HCT116 (cell line): ENCODE results near the gene ZFR2.

ENCODE experiments used
- CBX3 ChIP-seq: IDR thresholded peaks from 2 replicates; pipeline ENCODE4 v1.6.1; 2012; ENCODE audit warnings: low read depth
- CEBPB ChIP-seq: IDR thresholded peaks from 2 replicates; pipeline ENCODE4 v1.6.1; 2012; ENCODE audit warnings: low read depth
- EZH2phosphoT487 ChIP-seq: fragments of 200-600 bp; IDR thresholded peaks from 2 replicates; pipeline ENCODE4 v1.6.1; 2018; ENCODE audit warnings: antibody characterized with exemption, borderline replicate concordance
- JUND ChIP-seq: IDR thresholded peaks from 2 replicates; pipeline ENCODE4 v1.6.1; 2012
- POLR2A ChIP-seq: IDR thresholded peaks from 2 replicates; pipeline ENCODE4 v1.7.0; 2011; ENCODE audit warnings: borderline replicate concordance; ENCODE audit not compliant: insufficient read depth, insufficient read length; ENCODE audit errors: extremely low read depth
- POLR2AphosphoS5 ChIP-seq: IDR thresholded peaks from 2 replicates; pipeline ENCODE4 v1.6.1; 2011; ENCODE audit warnings: mild to moderate bottlenecking, low read depth, low read length, moderate library complexity
- RAD21 ChIP-seq: IDR thresholded peaks from 2 replicates; pipeline ENCODE4 v1.6.1; 2012; ENCODE audit warnings: low read depth, mild to moderate bottlenecking
- SIN3A ChIP-seq: IDR thresholded peaks from 2 replicates; pipeline ENCODE4 v1.6.1; 2012; ENCODE audit warnings: low read depth
- TF ChIP-seq, protein P1 (sequence below), 3 experiments: fragments of 200-600 bp in 1 of 3; sonication (generic) in 1 of 3; IDR thresholded peaks in 2 of 3; conservative IDR thresholded peaks in 1 of 3; 2 replicates each; pipeline ENCODE4 v1.5.1; 2012 to 2017; ENCODE audit warnings: low read depth in 2 of 3, low read length in 2 of 3, antibody characterized with exemption in 1 of 3, borderline replicate concordance in 1 of 3, control low read depth in 1 of 3, mild to moderate bottlenecking in 1 of 3, mixed read lengths in 1 of 3, mixed run types in 1 of 3, moderate library complexity in 1 of 3; ENCODE audit not compliant: insufficient read depth in 1 of 3
- TF ChIP-seq, protein P2 (sequence below): IDR thresholded peaks from 2 replicates; pipeline ENCODE4 v1.6.1; 2012
- TF ChIP-seq, protein P3 (sequence below): IDR thresholded peaks from 2 replicates; pipeline ENCODE4 v1.6.1; 2012; ENCODE audit warnings: low read depth

DNA sequence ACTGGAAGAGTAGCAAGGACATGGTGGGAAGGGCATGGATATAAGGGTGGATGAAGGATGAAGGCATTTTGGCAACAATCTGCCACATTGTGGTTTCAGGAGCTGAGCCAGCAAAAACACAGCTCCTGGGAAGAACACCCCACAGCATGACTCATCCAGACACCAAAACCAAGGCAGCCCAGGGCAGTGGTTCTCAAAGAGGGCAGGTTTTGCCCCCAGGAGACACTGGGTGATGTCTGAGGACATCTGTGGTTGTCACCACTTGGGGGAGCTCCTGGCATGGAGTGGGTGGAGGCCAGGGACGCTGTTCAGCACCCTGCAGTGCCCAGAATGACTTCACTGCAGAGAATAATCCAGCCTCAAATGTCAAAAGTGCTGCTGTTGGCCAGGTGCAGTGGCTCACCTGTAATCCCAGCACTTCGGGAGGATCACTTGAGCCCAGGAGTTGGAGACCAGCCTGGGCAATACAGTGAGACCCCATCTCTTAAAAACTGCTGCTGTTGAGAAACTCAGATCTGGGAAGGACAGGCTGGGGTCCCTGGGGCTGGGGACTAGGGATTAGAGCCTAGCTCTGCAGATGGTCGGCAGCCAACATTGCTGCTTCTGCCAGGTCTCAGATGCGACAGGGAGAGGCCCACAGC is 16.1 kb downstream of the ZFR2 start:
- no peak for TF ChIP-seq POLR2A
- TF ChIP-seq, protein P1, sequence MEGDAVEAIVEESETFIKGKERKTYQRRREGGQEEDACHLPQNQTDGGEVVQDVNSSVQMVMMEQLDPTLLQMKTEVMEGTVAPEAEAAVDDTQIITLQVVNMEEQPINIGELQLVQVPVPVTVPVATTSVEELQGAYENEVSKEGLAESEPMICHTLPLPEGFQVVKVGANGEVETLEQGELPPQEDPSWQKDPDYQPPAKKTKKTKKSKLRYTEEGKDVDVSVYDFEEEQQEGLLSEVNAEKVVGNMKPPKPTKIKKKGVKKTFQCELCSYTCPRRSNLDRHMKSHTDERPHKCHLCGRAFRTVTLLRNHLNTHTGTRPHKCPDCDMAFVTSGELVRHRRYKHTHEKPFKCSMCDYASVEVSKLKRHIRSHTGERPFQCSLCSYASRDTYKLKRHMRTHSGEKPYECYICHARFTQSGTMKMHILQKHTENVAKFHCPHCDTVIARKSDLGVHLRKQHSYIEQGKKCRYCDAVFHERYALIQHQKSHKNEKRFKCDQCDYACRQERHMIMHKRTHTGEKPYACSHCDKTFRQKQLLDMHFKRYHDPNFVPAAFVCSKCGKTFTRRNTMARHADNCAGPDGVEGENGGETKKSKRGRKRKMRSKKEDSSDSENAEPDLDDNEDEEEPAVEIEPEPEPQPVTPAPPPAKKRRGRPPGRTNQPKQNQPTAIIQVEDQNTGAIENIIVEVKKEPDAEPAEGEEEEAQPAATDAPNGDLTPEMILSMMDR (IDR thresholded peaks at IDR 0.05 in 2 of 3, conservative IDR thresholded peaks at IDR 0.05 in 1 of 3; ENCODE audit: borderline replicate concordance in 1 of 3, insufficient read depth in 1 of 3, low read depth in 2 of 3, low read length in 2 of 3) = peak; percentile 77 to 86 (median 78); a peak in 5 of 6 replicates
- TF ChIP-seq CEBPB = no peak
- TF ChIP-seq EZH2phosphoT487 = no peak
- TF ChIP-seq SIN3A = no peak
- peak; percentile 22 for TF ChIP-seq POLR2AphosphoS5
- TF ChIP-seq CBX3 = no peak
- TF ChIP-seq, protein P2, sequence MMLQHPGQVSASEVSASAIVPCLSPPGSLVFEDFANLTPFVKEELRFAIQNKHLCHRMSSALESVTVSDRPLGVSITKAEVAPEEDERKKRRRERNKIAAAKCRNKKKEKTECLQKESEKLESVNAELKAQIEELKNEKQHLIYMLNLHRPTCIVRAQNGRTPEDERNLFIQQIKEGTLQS = no peak
- no peak; the same call in 1 of the 2 replicates for TF ChIP-seq JUND
- peak; percentile 97 for TF ChIP-seq RAD21
- TF ChIP-seq, protein P3, sequence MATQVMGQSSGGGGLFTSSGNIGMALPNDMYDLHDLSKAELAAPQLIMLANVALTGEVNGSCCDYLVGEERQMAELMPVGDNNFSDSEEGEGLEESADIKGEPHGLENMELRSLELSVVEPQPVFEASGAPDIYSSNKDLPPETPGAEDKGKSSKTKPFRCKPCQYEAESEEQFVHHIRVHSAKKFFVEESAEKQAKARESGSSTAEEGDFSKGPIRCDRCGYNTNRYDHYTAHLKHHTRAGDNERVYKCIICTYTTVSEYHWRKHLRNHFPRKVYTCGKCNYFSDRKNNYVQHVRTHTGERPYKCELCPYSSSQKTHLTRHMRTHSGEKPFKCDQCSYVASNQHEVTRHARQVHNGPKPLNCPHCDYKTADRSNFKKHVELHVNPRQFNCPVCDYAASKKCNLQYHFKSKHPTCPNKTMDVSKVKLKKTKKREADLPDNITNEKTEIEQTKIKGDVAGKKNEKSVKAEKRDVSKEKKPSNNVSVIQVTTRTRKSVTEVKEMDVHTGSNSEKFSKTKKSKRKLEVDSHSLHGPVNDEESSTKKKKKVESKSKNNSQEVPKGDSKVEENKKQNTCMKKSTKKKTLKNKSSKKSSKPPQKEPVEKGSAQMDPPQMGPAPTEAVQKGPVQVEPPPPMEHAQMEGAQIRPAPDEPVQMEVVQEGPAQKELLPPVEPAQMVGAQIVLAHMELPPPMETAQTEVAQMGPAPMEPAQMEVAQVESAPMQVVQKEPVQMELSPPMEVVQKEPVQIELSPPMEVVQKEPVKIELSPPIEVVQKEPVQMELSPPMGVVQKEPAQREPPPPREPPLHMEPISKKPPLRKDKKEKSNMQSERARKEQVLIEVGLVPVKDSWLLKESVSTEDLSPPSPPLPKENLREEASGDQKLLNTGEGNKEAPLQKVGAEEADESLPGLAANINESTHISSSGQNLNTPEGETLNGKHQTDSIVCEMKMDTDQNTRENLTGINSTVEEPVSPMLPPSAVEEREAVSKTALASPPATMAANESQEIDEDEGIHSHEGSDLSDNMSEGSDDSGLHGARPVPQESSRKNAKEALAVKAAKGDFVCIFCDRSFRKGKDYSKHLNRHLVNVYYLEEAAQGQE = no peak
